GM21447 (cell line): ENCODE data around the gene LGR4.

Experiments
- ATAC-seq: cut with Tn5 transposase; IDR thresholded peaks from one replicate; pipeline ENCODE4 v1.9.1; 2021; ENCODE audit not compliant: unreplicated experiment

LGR4 gene

GRCh38 chr11:27429761-27430393, 42.7 kb downstream of the LGR4 start:
- ATAC-seq = no peak

- no peak for ATAC-seq
Observed at GRCh38 chr11:27427183-27427980, 45.2 kb downstream of the LGR4 start.

GRCh38 chr11:27425814-27426213, 46.8 kb downstream of the LGR4 start:
- ATAC-seq = no peak

GRCh38 chr11:27423125-27423524, 49.5 kb downstream of the LGR4 start:
- no peak for ATAC-seq

GRCh38 chr11:27421819-27422494, 50.6 kb downstream of the LGR4 start:
- no peak for ATAC-seq

- no peak for ATAC-seq
Observed at GRCh38 chr11:27420722-27421572, 51.6 kb downstream of the LGR4 start.

- ATAC-seq = no peak
Observed at GRCh38 chr11:27420217-27420616, 52.4 kb downstream of the LGR4 start.

- no peak for ATAC-seq
Observed at GRCh38 chr11:27418356-27418755, 54.2 kb downstream of the LGR4 start.

- ATAC-seq = no peak
Observed at GRCh38 chr11:27416568-27417176, 55.9 kb downstream of the LGR4 start.

- ATAC-seq = no peak
Observed at GRCh38 chr11:27414644-27415043, 57.9 kb downstream of the LGR4 start.

GRCh38 chr11:27413218-27413617, 59.4 kb downstream of the LGR4 start:
- no peak for ATAC-seq

- no peak for ATAC-seq
Observed at GRCh38 chr11:27412192-27412691, 60.3 kb downstream of the LGR4 start.

GRCh38 chr11:27411328-27411727, 61.3 kb downstream of the LGR4 start:
- ATAC-seq = no peak

GRCh38 chr11:27410272-27410671, 62.3 kb downstream of the LGR4 start:
- ATAC-seq = no peak

GRCh38 chr11:27409742-27410141, 62.8 kb downstream of the LGR4 start:
- no peak for ATAC-seq

GRCh38 chr11:27409049-27409448, 63.5 kb downstream of the LGR4 start:
- no peak for ATAC-seq

- no peak for ATAC-seq
Observed at GRCh38 chr11:27408246-27408800, 64.3 kb downstream of the LGR4 start.

GRCh38 chr11:27406498-27407354, 65.9 kb downstream of the LGR4 start:
- ATAC-seq = no peak

GRCh38 chr11:27405134-27405533, 67.5 kb downstream of the LGR4 start:
- ATAC-seq = no peak
